Uterus (tissue), 4 donors: Measurements from ENCODE around the gene KCNQ5. TPM values are rescaled to one million over a fixed set of nuclear protein-coding genes. Genes with fewer than 3 reads are reported as not detected.

ENCODE experiments used
- DNase-seq, 2 donors: peaks; one replicate each; pipeline ENCODE4 v3.0.0-alpha.2; 2019 to 2020
- H3K27ac ChIP-seq, 2 donors: fragments of 200-600 bp; sonication (generic); 1 replicate in 1 of 2; 2 replicates in 1 of 2; pipeline ENCODE4 v1.5.1; 2016 to 2018
- H3K27me3 ChIP-seq, 2 donors: fragments of 200-600 bp; sonication (generic); one replicate each; pipeline ENCODE4 v1.5.1; 2018 to 2019; ENCODE audit warnings: control low read depth in 1 of 2
- H3K36me3 ChIP-seq, 2 donors: fragments of 200-600 bp; sonication (generic); one replicate each; pipeline ENCODE4 v1.5.1; 2019; ENCODE audit warnings: control low read depth in 1 of 2
- H3K4me1 ChIP-seq, 2 donors: fragments of 200-600 bp; sonication (generic); one replicate each; pipeline ENCODE4 v1.5.1; 2018 to 2019; ENCODE audit warnings: control low read depth in 1 of 2
- H3K4me3 ChIP-seq, 2 donors: fragments of 200-600 bp; sonication (generic); 1 replicate in 1 of 2; 2 replicates in 1 of 2; pipeline ENCODE4 v1.5.1; 2018 to 2019; ENCODE audit warnings: mild to moderate bottlenecking in 1 of 2
- H3K9me3 ChIP-seq, 2 donors: fragments of 200-600 bp; sonication (generic); one replicate each; pipeline ENCODE4 v1.5.1; 2019; ENCODE audit warnings: control low read depth in 1 of 2
- POLR2A ChIP-seq, 2 donors: fragments of 450-650 bp; IDR thresholded peaks; one replicate each; pipeline ENCODE4 v1.6.1; 2016; ENCODE audit warnings: antibody characterized with exemption in 2 of 2, mild to moderate bottlenecking in 1 of 2, moderate library complexity in 1 of 2
- intact Hi-C: fragments of 100-400 bp; cut with DNase I; formaldehyde crosslinking; loops from one replicate; pipeline ENCODE4 v1.15.1; 2023; ENCODE audit warnings: low total_unique reads
- total RNA-seq, 4 donors: library from RNA; depleted of rRNA in 3 of 4; stranded (reverse); fragments of >200 nt in 3 of 4; gene quantifications; one replicate each; pipeline versions ENCODE4 v1.1.0 to v1.2.4, GENCODE V29; 2014 to 2023
- TF ChIP-seq, protein P1 (sequence below), 4 experiments: fragments of 200-600 bp in 2 of 4; fragments of 450-650 bp in 2 of 4; sonication (generic) in 2 of 4; IDR thresholded peaks; one replicate each; pipeline ENCODE4 v1.5.1; 2016 to 2019; ENCODE audit warnings: antibody characterized with exemption in 4 of 4, mild to moderate bottlenecking in 2 of 4, moderate library complexity in 1 of 4
- donor health status: DM: yes; HTN: yes; CAD: no.

Gene KCNQ5
- total RNA-seq, 4 donors from 2014 or later = 0.34 to 2.4 TPM; not detected in 2

GRCh38 chr6:72863131-72863530 is 241.3 kb downstream of the KCNQ5 start:
- no peak for DNase-seq
- Histone ChIP-seq H3K9me3 (no peaks in the 10 kb centered on the region), H3K27ac (no peak overlapping the region), H3K4me1 (no peaks in the 10 kb centered on the region), H3K27me3 (no peaks in the 10 kb centered on the region), H3K4me3 (no peak overlapping the region), H3K36me3 (no peaks in the 10 kb centered on the region)
- intact Hi-C loops = no loop called here
- TF ChIP-seq POLR2A (IDR thresholded peaks at IDR 0.05) = no peak
- TF ChIP-seq, protein P1, sequence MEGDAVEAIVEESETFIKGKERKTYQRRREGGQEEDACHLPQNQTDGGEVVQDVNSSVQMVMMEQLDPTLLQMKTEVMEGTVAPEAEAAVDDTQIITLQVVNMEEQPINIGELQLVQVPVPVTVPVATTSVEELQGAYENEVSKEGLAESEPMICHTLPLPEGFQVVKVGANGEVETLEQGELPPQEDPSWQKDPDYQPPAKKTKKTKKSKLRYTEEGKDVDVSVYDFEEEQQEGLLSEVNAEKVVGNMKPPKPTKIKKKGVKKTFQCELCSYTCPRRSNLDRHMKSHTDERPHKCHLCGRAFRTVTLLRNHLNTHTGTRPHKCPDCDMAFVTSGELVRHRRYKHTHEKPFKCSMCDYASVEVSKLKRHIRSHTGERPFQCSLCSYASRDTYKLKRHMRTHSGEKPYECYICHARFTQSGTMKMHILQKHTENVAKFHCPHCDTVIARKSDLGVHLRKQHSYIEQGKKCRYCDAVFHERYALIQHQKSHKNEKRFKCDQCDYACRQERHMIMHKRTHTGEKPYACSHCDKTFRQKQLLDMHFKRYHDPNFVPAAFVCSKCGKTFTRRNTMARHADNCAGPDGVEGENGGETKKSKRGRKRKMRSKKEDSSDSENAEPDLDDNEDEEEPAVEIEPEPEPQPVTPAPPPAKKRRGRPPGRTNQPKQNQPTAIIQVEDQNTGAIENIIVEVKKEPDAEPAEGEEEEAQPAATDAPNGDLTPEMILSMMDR (IDR thresholded peaks at IDR 0.05) = no peak

GRCh38 chr6:72864236-72864635 is 242.4 kb downstream of the KCNQ5 start:
- no peaks in the 10 kb centered on the region for H3K27me3 ChIP-seq
- no peak overlapping the region for H3K4me3 ChIP-seq
- H3K36me3 ChIP-seq = no peaks in the 10 kb centered on the region
- H3K27ac ChIP-seq = no peak overlapping the region
- intact Hi-C loops = no loop called here
- H3K4me1 ChIP-seq = no peaks in the 10 kb centered on the region
- TF ChIP-seq, protein P1 (IDR thresholded peaks at IDR 0.05) = no peak
- TF ChIP-seq POLR2A (IDR thresholded peaks at IDR 0.05) = no peak
- no peak for DNase-seq
- H3K9me3 ChIP-seq = no peaks in the 10 kb centered on the region

GRCh38 chr6:72864799-72865198 is 242.9 kb downstream of the KCNQ5 start:
- no peak for TF ChIP-seq POLR2A (IDR thresholded peaks at IDR 0.05)
- TF ChIP-seq, protein P1 (IDR thresholded peaks at IDR 0.05) = no peak
- H3K4me1 ChIP-seq = no peaks in the 10 kb centered on the region
- H3K27ac ChIP-seq = no peak overlapping the region
- no peak overlapping the region for H3K4me3 ChIP-seq
- H3K36me3 ChIP-seq = no peaks in the 10 kb centered on the region
- H3K9me3 ChIP-seq = no peaks in the 10 kb centered on the region
- no peak for DNase-seq
- H3K27me3 ChIP-seq = no peaks in the 10 kb centered on the region
- intact Hi-C loops = no loop called here

DNA sequence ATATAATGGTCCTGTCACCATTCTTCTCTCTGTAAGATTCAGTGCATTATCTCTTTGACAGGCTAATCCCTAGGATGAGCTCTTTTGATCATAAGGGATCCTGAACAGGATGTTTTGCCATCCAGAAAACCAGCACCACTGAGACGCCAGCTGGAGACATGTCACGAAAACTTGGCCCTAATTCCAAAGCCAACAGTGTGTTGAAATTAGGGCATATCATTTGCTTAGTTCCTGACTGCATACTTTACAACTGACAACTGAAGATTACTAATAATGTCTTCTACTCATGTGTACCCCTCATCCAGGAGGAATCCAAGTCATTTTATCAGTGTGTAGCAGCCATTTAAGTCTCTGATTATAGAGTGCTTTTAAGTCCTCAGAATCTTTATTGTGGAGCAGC is 243.6 kb downstream of the KCNQ5 start:
- H3K4me1 ChIP-seq = no peaks in the 10 kb centered on the region
- intact Hi-C loops = no loop called here
- H3K4me3 ChIP-seq = no peak overlapping the region

DNA sequence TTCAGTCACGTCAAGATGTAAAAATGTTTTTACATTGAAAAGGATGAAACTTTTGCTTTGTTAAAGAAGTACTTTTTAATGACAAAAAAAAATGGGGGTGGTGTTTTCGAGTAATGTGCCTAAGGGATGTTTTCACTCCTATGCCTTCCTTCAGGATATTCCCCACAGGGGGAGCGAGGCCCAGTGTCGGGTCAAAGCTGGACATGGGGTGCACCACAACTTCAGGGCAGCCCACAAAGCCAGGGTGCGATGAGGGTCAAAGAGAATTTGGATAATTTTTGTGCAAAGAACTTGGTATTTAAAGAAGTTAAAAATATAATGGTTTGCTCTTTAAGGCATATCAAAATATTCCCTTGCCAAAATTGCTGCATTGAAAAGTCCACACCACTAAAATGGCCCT is 247.8 kb downstream of the KCNQ5 start:
- Histone ChIP-seq H3K27ac (no peak overlapping the region), H3K9me3 (no peaks in the 10 kb centered on the region), H3K27me3 (no peaks in the 10 kb centered on the region), H3K36me3 (no peaks in the 10 kb centered on the region), H3K4me1 (no peaks in the 10 kb centered on the region), H3K4me3 (no peak overlapping the region)
- intact Hi-C loops = no loop called here
- DNase-seq = no peak
- TF ChIP-seq, protein P1 (IDR thresholded peaks at IDR 0.05) = no peak
- TF ChIP-seq POLR2A (IDR thresholded peaks at IDR 0.05) = no peak

More for the DNA sequence above, 243.6 kb downstream of the KCNQ5 start:
- no peaks in the 10 kb centered on the region for H3K27me3 ChIP-seq
- no peaks in the 10 kb centered on the region for H3K36me3 ChIP-seq
- no peak for DNase-seq
- H3K9me3 ChIP-seq = no peaks in the 10 kb centered on the region
- TF ChIP-seq, protein P1 (IDR thresholded peaks at IDR 0.05) = no peak
- no peak for TF ChIP-seq POLR2A (IDR thresholded peaks at IDR 0.05)
- no peak overlapping the region for H3K27ac ChIP-seq
